ENCODE data around the gene C1QTNF2. TPM values are rescaled to one million over a fixed set of nuclear protein-coding genes. Genes with fewer than 3 reads are reported as not detected.

C1QTNF2 gene
- total RNA-seq, 3 donors from 2014 or later: 0.43 to 1.5 (median 0.89) TPM

- H3K9me3 ChIP-seq: no peaks in the 10 kb centered on the region
- intact Hi-C loops (cut with DNase I, micrococcal nuclease): no loop called here
- H3K36me3 ChIP-seq (ENCODE audit: low read depth): no peaks in the 10 kb centered on the region
- DNase-seq (no peak), ATAC-seq (no peak)
- H3K4me3 ChIP-seq: no peak overlapping the region
- peaks cover 5% of the 10 kb centered on the region for H3K4me1 ChIP-seq (ENCODE audit: low read depth)
- no peak for TF ChIP-seq CTCF (IDR thresholded peaks at IDR 0.05)
Observed at GRCh38 chr5:160361624-160362228, 8.7 kb downstream of the C1QTNF2 start.

GRCh38 chr5:160360310-160360709 is 10.1 kb downstream of the C1QTNF2 start:
- Histone ChIP-seq H3K9me3 (no peaks in the 10 kb centered on the region), H3K4me1 (ENCODE audit: low read depth) (peaks cover 5% of the 10 kb centered on the region), H3K4me3 (no peak overlapping the region), H3K36me3 (ENCODE audit: low read depth) (no peaks in the 10 kb centered on the region)
- no peak for TF ChIP-seq CTCF (IDR thresholded peaks at IDR 0.05)
- ATAC-seq (no peak), DNase-seq (no peak)
- intact Hi-C loops (cut with DNase I, micrococcal nuclease): no loop called here

- Histone ChIP-seq H3K36me3 (ENCODE audit: low read depth) (no peaks in the 10 kb centered on the region), H3K9me3 (no peaks in the 10 kb centered on the region), H3K4me3 (no peak overlapping the region), H3K4me1 (ENCODE audit: low read depth) (peaks cover 5% of the 10 kb centered on the region)
- ATAC-seq (peak; percentile 30), DNase-seq (peak in 2 of 3 donors; percentile 46 to 51)
- TF ChIP-seq CTCF (IDR thresholded peaks at IDR 0.05): no peak
- intact Hi-C loops (cut with DNase I, micrococcal nuclease): no loop called here
Observed at GRCh38 chr5:160359816-160360215, 10.6 kb downstream of the C1QTNF2 start.

- H3K4me1 ChIP-seq (ENCODE audit: low read depth): peaks cover 5% of the 10 kb centered on the region
- intact Hi-C loops (cut with DNase I, micrococcal nuclease): no loop called here
- no peaks in the 10 kb centered on the region for H3K36me3 ChIP-seq (ENCODE audit: low read depth)
- ATAC-seq: no peak
- no peak for TF ChIP-seq CTCF (IDR thresholded peaks at IDR 0.05)
- H3K9me3 ChIP-seq: no peaks in the 10 kb centered on the region
- no peak for DNase-seq
- no peak overlapping the region for H3K4me3 ChIP-seq
Observed at GRCh38 chr5:160359242-160359641, 11.2 kb downstream of the C1QTNF2 start.

- Histone ChIP-seq H3K4me1 (ENCODE audit: low read depth) (peaks cover under 1% of the 10 kb centered on the region), H3K36me3 (ENCODE audit: low read depth) (no peaks in the 10 kb centered on the region), H3K4me3 (no peak overlapping the region), H3K9me3 (no peaks in the 10 kb centered on the region)
- no peak for TF ChIP-seq CTCF (IDR thresholded peaks at IDR 0.05)
- DNase-seq: no peak
- no peak for ATAC-seq
- intact Hi-C loops (cut with DNase I, micrococcal nuclease): no loop called here
Observed at GRCh38 chr5:160357861-160358411, 12.5 kb downstream of the C1QTNF2 start.
